Fibroblast of skin of abdomen (primary cell): ENCODE results near the gene CCDC93.

ENCODE experiments used
- DNase-seq: peaks from one replicate; pipeline ENCODE4 v3.0.0-alpha.2; 2013

The CCDC93 gene

GRCh38 chr2:117989854-117990438 lies 23.9 kb downstream of the CCDC93 start:
- DNase-seq: no peak

GRCh38 chr2:117987121-117987520 lies 26.7 kb downstream of the CCDC93 start:
- no peak for DNase-seq

GRCh38 chr2:117985092-117985491 lies 28.8 kb downstream of the CCDC93 start:
- DNase-seq: peak; percentile 22

- DNase-seq: no peak
Observed at GRCh38 chr2:117984208-117984607, 29.7 kb downstream of the CCDC93 start.

GRCh38 chr2:117983040-117983439 lies 30.8 kb downstream of the CCDC93 start:
- DNase-seq: peak; percentile 96

GRCh38 chr2:117982376-117983033 lies 31.4 kb downstream of the CCDC93 start:
- no peak for DNase-seq

- DNase-seq: no peak
Observed at GRCh38 chr2:117981810-117982209, 32.1 kb downstream of the CCDC93 start.

GRCh38 chr2:117980783-117981676 lies 32.8 kb downstream of the CCDC93 start:
- peak; percentile 97 for DNase-seq

- peak; percentile 92 for DNase-seq
Observed at GRCh38 chr2:117979911-117980701, 33.8 kb downstream of the CCDC93 start.

- no peak for DNase-seq
Observed at GRCh38 chr2:117977696-117978095, 36.2 kb downstream of the CCDC93 start.

- no peak for DNase-seq
Observed at GRCh38 chr2:117976581-117976980, 37.3 kb downstream of the CCDC93 start.

- no peak for DNase-seq
Observed at GRCh38 chr2:117973498-117974082, 40.3 kb downstream of the CCDC93 start.

- peak; percentile 74 for DNase-seq
Observed at GRCh38 chr2:117972476-117973123, 41.3 kb downstream of the CCDC93 start.

GRCh38 chr2:117968722-117969121 lies 45.1 kb downstream of the CCDC93 start:
- DNase-seq: no peak

- DNase-seq: peak; percentile 25
Observed at GRCh38 chr2:117967977-117968718, 45.7 kb downstream of the CCDC93 start.

GRCh38 chr2:117963446-117963845 lies 50.4 kb downstream of the CCDC93 start:
- peak; percentile 72 for DNase-seq

- no peak for DNase-seq
Observed at GRCh38 chr2:117961201-117961600, 52.7 kb downstream of the CCDC93 start.

- no peak for DNase-seq
Observed at GRCh38 chr2:117960231-117960630, 53.6 kb downstream of the CCDC93 start.

GRCh38 chr2:117958186-117958585 lies 55.7 kb downstream of the CCDC93 start:
- no peak for DNase-seq

GRCh38 chr2:117957616-117958015 lies 56.3 kb downstream of the CCDC93 start:
- no peak for DNase-seq
